KMS-11 (cell line): ENCODE results near the gene RNF4.

Experiments used
- H2AFZ ChIP-seq: fragments of 200-600 bp; sonication (generic); 2 replicates; pipeline ENCODE4 v1.6.1; 2016; ENCODE audit warnings: antibody characterized with exemption, mixed run types, low read depth
- H3K27ac ChIP-seq: fragments of 200-600 bp; sonication (generic); 2 replicates; pipeline ENCODE4 v1.6.1; 2016; ENCODE audit warnings: mild to moderate bottlenecking, mixed run types
- H3K27me3 ChIP-seq: fragments of 200-600 bp; sonication (generic); 2 replicates; pipeline ENCODE4 v1.6.1; 2017; ENCODE audit warnings: mild to moderate bottlenecking, low read depth, mixed run types, moderate library complexity; ENCODE audit not compliant: insufficient read depth
- H3K36me3 ChIP-seq: fragments of 200-600 bp; sonication (generic); 2 replicates; pipeline ENCODE4 v1.6.1; 2017; ENCODE audit warnings: mild to moderate bottlenecking, mixed run types; ENCODE audit not compliant: insufficient read depth
- H3K4me1 ChIP-seq: fragments of 200-600 bp; sonication (generic); 2 replicates; pipeline ENCODE4 v1.6.1; 2016; ENCODE audit warnings: mild to moderate bottlenecking, low read depth, mixed run types; ENCODE audit not compliant: poor library complexity, severe bottlenecking
- H3K4me2 ChIP-seq: fragments of 200-600 bp; sonication (generic); 2 replicates; pipeline ENCODE4 v1.7.0; 2016; ENCODE audit warnings: mild to moderate bottlenecking, mixed run types
- H3K4me3 ChIP-seq: fragments of 200-600 bp; sonication (generic); IDR thresholded peaks from 2 replicates; pipeline ENCODE4 v1.6.1; 2017; ENCODE audit warnings: low read depth, low read length, mixed read lengths; ENCODE audit not compliant: insufficient read depth
- H3K79me2 ChIP-seq: fragments of 200-600 bp; sonication (generic); 2 replicates; pipeline ENCODE4 v1.6.1; 2016; ENCODE audit warnings: low read depth, mixed run types; ENCODE audit not compliant: insufficient read depth
- H3K9ac ChIP-seq: fragments of 200-600 bp; sonication (generic); 2 replicates; pipeline ENCODE4 v1.6.1; 2016; ENCODE audit warnings: mild to moderate bottlenecking, mixed run types
- H4K20me1 ChIP-seq: fragments of 200-600 bp; sonication (generic); 2 replicates; pipeline ENCODE4 v1.6.1; 2016; ENCODE audit warnings: mild to moderate bottlenecking, mixed run types; ENCODE audit not compliant: insufficient read depth
- CTCF ChIP-seq: fragments of 200-600 bp; sonication (generic); conservative IDR thresholded peaks from 2 replicates; pipeline ENCODE4 v1.6.1; 2017; ENCODE audit warnings: low read depth, mild to moderate bottlenecking, antibody characterized with exemption, low read length, moderate library complexity, mixed read lengths

The RNF4 gene

GRCh38 chr4:2451821-2452785, 16.8 kb upstream of the RNF4 start:
- H3K27me3 ChIP-seq: no peaks in the 10 kb centered on the region
- TF ChIP-seq CTCF: no peak
- H3K9ac ChIP-seq: no peak overlapping the region
- H2AFZ ChIP-seq: no peak overlapping the region
- H3K4me1 ChIP-seq: no peaks in the 10 kb centered on the region
- no peaks in the 10 kb centered on the region for H4K20me1 ChIP-seq
- H3K27ac ChIP-seq: no peak overlapping the region
- no peak overlapping the region for H3K4me2 ChIP-seq
- no peak overlapping the region for H3K4me3 ChIP-seq
- H3K36me3 ChIP-seq: no peaks in the 10 kb centered on the region
- H3K79me2 ChIP-seq: no peaks in the 10 kb centered on the region

GRCh38 chr4:2457481-2458295, 11.2 kb upstream of the RNF4 start:
- no peaks in the 10 kb centered on the region for H4K20me1 ChIP-seq
- H3K79me2 ChIP-seq: no peaks in the 10 kb centered on the region
- H3K4me1 ChIP-seq: no peaks in the 10 kb centered on the region
- H3K27ac ChIP-seq: no peak overlapping the region
- no peak overlapping the region for H3K9ac ChIP-seq
- no peak overlapping the region for H3K4me2 ChIP-seq
- no peak for TF ChIP-seq CTCF
- H2AFZ ChIP-seq: no peak overlapping the region
- no peaks in the 10 kb centered on the region for H3K27me3 ChIP-seq
- no peak overlapping the region for H3K4me3 ChIP-seq
- H3K36me3 ChIP-seq: no peaks in the 10 kb centered on the region

GRCh38 chr4:2458546-2459491, 10.1 kb upstream of the RNF4 start:
- no peak overlapping the region for H3K27ac ChIP-seq
- no peaks in the 10 kb centered on the region for H4K20me1 ChIP-seq
- TF ChIP-seq CTCF: no peak
- H3K79me2 ChIP-seq: no peaks in the 10 kb centered on the region
- no peak overlapping the region for H3K4me2 ChIP-seq
- no peaks in the 10 kb centered on the region for H3K27me3 ChIP-seq
- H3K36me3 ChIP-seq: no peaks in the 10 kb centered on the region
- H3K9ac ChIP-seq: no peak overlapping the region
- H3K4me3 ChIP-seq: no peak overlapping the region
- H2AFZ ChIP-seq: no peak overlapping the region
- no peaks in the 10 kb centered on the region for H3K4me1 ChIP-seq

- Histone ChIP-seq H3K4me3 (no peak overlapping the region), H3K4me2 (no peak overlapping the region), H2AFZ (no peak overlapping the region), H3K79me2 (no peaks in the 10 kb centered on the region), H4K20me1 (no peaks in the 10 kb centered on the region), H3K9ac (no peak overlapping the region), H3K27me3 (no peaks in the 10 kb centered on the region), H3K36me3 (no peaks in the 10 kb centered on the region), H3K4me1 (no peaks in the 10 kb centered on the region), H3K27ac (no peak overlapping the region)
- TF ChIP-seq CTCF: no peak
Measured at GRCh38 chr4:2459589-2460349, 9.1 kb upstream of the RNF4 start.
